ENCODE measurements around the gene ABCB1.

ABCB1 gene

GRCh38 chr7:87463982-87464381, 136.7 kb downstream of the ABCB1 start:
- TF ChIP-seq CTCF (IDR thresholded peaks at IDR 0.05): no peak

- TF ChIP-seq CTCF (IDR thresholded peaks at IDR 0.05): no peak
Observed at GRCh38 chr7:87459941-87460340, 140.7 kb downstream of the ABCB1 start.

- TF ChIP-seq CTCF (IDR thresholded peaks at IDR 0.05): no peak
Observed at GRCh38 chr7:87458148-87458547, 142.5 kb downstream of the ABCB1 start.

- TF ChIP-seq CTCF (IDR thresholded peaks at IDR 0.05): no peak
Observed at GRCh38 chr7:87456247-87456646, 144.4 kb downstream of the ABCB1 start.
